ENCODE results near the gene ZNF644. TPM values are rescaled to one million over a fixed set of nuclear protein-coding genes. Genes with fewer than 3 reads are reported as not detected.

Gene ZNF644
- polyA plus RNA-seq, 3 donors = 6.4 to 21.9 (median 10.6) TPM

DNA sequence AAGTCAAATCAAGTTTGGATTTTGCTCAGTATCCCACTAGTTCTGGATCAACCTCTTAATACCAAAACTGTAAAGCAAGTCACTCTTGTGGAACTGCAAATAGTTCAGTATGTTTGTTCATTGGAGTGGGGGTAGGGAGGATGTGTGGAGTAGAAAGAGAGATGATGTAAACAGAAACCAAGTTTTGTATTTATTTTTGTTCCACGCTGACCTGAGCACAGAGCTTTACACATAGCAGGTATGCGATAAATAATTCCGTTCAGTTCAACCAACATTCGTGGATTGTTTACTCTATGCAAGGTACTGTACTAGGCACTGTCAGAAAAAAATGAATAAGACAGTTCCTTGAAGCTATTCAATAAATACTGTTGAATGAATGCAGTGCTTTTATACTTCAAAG lies 4.5 kb upstream of the ZNF644 start:
- H3K27ac ChIP-seq (ENCODE audit: low read depth, low read length) = no peak overlapping the region
- WGBS, 3 donors = 24 to 81% (median 77%) methylated on average over 4 of the region's 4 CpGs

GRCh38 chr1:91024481-91025119 lies 2.8 kb upstream of the ZNF644 start:
- H3K27ac ChIP-seq (ENCODE audit: low read depth, low read length) = no peak overlapping the region
- 73 to 80% (median 76%) methylated on average over 3 of the region's 3 CpGs for WGBS, 3 donors

- H3K27ac ChIP-seq (ENCODE audit: low read depth, low read length) = no peak overlapping the region
- 54 to 67% (median 58%) methylated on average over 6 of the region's 6 CpGs for WGBS, 3 donors
Observed at GRCh38 chr1:91022518-91022929, 689 bp upstream of the ZNF644 start.

GRCh38 chr1:91020967-91021685 lies 709 bp downstream of the ZNF644 start:
- H3K27ac ChIP-seq (ENCODE audit: low read depth, low read length) = peak overlapping the region; percentile 90
- WGBS, 3 donors = 1 to 2% (median 1%) methylated on average over 20 to 33 of the region's 33 CpGs

DNA sequence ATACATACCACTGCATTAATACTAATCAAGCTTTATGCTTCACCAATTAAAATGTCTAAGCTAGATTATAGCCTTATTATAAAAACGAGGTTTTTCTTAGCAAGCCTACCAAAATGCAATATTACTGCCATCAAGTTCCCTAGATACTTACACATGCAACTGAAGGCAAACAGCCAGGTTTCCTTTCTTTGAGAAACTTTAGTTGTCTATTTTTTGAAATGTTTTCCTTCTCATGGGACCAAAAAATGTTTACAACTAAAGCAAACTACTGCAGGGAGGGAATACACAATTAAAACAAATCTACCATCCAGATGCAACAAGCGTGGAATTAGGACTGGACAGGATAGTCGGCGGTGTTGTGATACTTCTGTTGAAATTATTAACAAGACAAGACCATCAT lies 1.3 kb downstream of the ZNF644 start:
- WGBS, 3 donors = 30 to 44% (median 41%) methylated on average over 4 of the region's 4 CpGs
- H3K27ac ChIP-seq (ENCODE audit: low read depth, low read length) = no peak overlapping the region

DNA sequence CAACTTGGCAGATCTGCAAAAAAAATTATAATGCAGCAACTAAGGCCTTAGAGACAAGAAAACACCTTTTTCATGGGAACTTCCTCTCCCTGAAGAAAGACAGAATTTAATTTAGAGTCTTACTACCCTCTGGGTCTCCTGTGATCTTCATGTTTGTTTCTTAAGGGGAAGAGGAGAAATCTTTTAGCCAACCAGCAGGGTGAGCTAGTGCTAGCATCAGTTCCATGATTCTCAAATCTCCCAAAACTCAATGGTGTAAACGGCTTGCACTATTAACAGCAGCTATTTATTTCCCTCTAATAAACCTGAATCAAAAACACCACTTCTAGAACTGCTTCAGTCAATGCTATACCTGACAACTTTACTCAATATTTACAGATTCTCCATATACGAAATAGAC lies 3.8 kb downstream of the ZNF644 start:
- no peak overlapping the region for H3K27ac ChIP-seq (ENCODE audit: low read depth, low read length)

DNA sequence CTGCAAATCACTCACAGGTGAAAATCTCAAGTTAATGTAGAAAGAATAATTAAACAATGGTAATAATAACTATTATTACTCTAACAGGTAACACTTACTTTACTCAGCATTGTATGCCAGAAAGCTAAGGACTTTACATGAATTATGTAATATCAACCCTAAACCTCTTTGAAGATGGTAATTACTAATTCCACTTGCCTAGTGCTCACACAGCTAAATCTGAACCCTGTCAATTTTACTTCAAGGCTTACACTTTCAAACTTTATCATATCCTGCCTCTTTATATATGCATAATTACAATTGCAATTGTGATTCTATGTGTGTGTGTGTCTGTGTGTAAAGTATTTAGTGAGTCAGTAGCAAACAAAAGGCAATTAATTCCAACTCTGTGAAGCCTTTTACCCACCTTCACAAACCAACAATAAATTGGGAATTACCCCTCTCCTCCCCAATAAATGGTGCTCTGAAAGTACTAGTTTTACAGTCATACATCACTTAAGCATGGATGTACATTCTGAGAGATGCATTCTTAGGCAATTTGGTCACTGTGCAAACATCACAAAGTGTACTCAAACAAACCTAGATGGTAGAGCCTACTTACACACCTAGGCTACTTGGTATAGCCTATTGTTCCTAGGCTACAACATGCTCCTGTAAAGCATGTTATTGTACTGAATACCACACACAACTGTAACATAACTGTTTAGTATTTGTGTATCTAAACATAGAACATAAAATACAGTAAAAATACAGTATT lies 5.9 kb downstream of the ZNF644 start:
- H3K27ac ChIP-seq (ENCODE audit: low read depth, low read length) = no peak overlapping the region

More for the DNA sequence above, 3.8 kb downstream of the ZNF644 start:
- WGBS, 3 donors = 61 to 66% (median 65%) methylated on average over 2 of the region's 2 CpGs

- 78 to 83% (median 83%) methylated on average over 4 of the region's 4 CpGs for WGBS, 3 donors
- no peak overlapping the region for H3K27ac ChIP-seq (ENCODE audit: low read depth, low read length)
Observed at GRCh38 chr1:91015358-91015780, 6.5 kb downstream of the ZNF644 start.

- 58 to 95% (median 94%) methylated on average over 1 of the region's 1 CpG for WGBS, 3 donors
- H3K27ac ChIP-seq (ENCODE audit: low read depth, low read length) = no peak overlapping the region
Observed at GRCh38 chr1:91014475-91014874, 7.4 kb downstream of the ZNF644 start.

DNA sequence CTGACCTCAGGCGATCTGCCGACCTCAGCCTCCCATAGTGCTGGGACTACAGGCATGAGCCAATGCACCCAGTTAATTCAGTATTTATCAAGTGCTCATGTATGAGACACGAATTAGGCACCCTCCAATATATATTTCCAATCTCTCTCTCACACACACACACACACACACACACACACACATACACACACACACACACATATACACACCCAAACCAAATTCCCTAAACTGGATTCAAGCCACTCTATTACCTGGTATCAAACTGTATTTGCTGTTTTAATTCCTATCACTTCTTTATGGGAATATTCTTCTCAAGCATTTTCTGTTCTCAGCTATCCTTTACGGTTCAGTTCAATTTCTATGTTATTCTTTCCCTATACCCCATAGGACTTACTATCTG lies 8.5 kb downstream of the ZNF644 start:
- no peak overlapping the region for H3K27ac ChIP-seq (ENCODE audit: low read depth, low read length)
- WGBS, 3 donors = 86 to 94% (median 93%) methylated on average over 4 of the region's 4 CpGs

DNA sequence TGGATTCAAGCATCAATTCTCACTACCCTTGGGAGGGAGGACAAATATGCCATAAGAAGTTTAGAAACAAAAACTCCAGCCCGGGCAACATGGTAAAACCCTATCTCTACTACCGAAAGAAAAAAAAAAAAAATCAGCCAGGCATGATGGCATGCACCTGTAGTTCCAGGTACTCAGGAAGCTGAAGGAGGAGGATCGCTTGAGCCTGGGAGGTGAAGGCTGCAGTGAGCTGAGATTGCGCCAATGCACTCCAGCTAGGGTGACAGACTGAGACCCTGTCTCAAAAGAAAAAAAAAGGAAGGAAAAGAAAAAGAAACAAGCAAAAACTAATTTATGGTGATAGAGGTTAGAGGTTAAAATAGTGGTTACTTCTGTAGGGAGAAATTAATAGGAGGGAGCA lies 9.6 kb downstream of the ZNF644 start:
- H3K27ac ChIP-seq (ENCODE audit: low read depth, low read length) = no peak overlapping the region
- WGBS, 3 donors = 78 to 91% (median 90%) methylated on average over 4 of the region's 4 CpGs

DNA sequence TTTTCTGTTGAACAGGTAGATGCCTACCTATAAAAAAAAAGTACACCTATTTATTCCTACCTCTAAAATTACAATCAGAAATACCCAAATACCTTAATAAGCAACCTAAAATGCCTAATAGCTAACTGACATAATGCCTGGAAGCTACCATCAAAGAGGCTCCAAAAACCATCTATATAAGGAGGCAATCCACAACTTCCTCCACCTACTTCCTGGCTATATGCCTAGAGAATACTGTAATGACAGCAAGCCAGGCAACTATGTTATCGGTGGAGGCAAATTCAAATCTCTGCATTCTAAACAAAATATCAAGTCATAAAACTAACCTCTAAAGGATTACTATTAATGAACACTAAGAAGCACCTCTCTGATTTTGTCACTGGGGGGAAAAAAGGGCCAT lies 10.1 kb downstream of the ZNF644 start:
- H3K27ac ChIP-seq (ENCODE audit: low read depth, low read length) = no peak overlapping the region
- 5 to 19% (median 7%) methylated on average over 1 of the region's 1 CpG for WGBS, 3 donors

DNA sequence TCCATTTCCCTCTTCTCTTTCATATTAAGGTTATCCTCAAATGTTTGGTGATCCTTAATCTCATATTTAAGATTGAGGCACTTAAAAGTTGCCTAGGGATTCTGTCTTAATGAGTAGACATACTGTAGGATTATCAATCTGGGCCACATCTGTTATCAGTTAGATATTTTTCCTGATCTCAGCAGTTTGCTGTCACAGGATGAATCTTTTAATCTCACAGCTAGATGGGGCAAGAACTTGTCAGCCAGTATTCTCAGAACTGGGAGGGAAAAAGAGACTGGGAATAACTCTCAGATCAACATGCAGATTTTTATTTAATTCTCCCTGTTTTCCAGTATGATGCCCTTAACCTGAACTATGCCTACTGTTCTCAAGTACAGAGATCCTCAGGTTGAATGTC lies 14.0 kb downstream of the ZNF644 start:
- H3K27ac ChIP-seq (ENCODE audit: low read depth, low read length) = no peak overlapping the region

DNA sequence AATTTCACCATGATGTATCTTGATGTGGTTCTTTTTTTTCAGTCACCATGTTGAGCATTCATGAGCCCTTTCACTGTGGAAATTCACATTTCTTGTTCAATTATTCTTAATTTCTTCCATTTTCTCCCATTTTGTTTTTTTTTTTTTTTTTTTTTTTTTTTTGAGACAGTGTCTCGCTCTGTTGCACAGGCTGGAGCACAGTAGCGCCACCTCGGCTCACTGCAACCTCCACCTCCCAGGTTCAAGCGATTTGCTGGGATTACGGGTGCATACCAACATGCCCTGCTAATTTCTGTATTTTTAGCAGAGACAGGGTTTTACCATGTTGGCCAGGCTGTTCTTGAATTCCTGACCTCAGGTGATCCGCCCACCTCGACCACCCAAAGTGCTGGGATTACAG lies 14.7 kb downstream of the ZNF644 start:
- H3K27ac ChIP-seq (ENCODE audit: low read depth, low read length) = no peak overlapping the region
- 94 to 96% (median 95%) methylated on average over 7 of the region's 7 CpGs for WGBS, 3 donors

DNA sequence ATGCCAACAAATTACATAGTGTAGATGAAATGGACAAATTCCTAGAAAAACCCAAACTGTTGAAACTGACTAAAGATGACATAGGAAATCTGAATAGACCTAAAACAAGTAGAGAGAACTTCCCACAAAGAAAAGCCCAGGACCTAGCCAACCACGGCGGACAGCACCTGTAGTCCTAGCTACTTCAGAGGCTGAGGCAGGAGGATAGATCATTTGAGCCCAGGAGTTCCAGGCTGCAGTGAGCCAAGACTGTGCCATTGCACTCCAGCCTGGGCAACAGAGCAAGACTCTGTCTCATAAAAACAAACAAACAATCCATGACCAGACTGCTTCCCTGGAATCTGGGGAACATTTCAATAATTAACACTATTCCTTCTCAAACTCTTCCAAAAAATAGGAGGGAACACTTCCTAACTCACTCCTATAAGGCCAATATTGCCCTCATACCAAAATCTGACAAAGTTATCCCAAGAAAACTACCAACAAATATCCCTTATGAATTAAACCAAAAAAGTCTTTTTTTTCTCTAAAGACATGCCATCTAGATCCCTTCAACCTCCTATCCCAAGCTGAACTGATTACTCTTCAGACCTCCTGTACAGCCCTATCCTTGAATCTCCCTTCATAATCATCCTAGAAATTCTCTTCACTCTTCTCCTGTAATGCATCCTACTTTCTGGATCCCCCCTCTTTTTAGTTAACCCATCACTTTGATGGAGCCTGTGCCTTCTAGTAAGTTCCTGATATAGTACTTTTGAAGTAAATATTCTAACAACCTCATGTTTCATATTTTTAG lies 15.5 kb downstream of the ZNF644 start:
- WGBS, 3 donors = 96 to 100% (median 97%) methylated on average over 2 of the region's 2 CpGs
- no peak overlapping the region for H3K27ac ChIP-seq (ENCODE audit: low read depth, low read length)

DNA sequence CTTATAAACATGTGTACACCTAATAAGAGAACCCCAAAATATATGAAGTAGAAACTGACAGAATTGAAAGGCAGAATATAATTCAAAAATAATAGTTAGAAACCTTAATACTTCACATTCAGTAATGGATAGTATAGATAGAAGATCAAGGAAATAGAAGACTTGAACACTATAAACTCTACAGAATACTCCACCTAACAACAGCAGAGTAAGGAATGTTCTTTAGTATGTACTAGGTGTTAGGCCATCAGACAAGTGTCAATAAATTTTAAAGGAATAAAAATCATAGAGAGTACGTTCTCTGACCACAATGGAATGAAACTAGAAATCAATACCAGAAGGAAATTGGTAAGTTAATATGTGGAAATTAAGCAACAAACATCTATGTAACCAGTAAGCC lies 16.6 kb downstream of the ZNF644 start:
- H3K27ac ChIP-seq (ENCODE audit: low read depth, low read length) = no peak overlapping the region
- WGBS, 3 donors = 70 to 85% (median 74%) methylated on average over 1 of the region's 1 CpG

DNA sequence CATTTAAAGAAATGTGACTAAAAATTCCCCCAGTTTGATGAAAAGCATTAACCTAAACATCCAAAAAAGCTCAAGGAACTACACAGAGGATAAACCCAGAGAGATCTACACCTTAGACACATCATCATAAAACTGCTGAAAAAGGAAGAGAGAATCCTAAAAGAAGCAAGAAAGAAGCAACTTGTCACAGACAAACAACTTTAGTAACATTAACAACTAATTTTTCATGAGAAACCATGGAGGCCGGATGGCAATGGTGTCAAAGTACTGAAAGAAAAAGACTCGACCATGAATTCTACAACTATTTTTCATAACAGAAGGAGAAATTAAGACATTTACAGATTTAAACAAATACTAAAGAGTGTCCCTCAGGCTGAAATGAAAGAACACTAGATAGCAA lies 17.7 kb downstream of the ZNF644 start:
- no peak overlapping the region for H3K27ac ChIP-seq (ENCODE audit: low read depth, low read length)
- WGBS, 3 donors = 89 to 99% (median 92%) methylated on average over 2 of the region's 2 CpGs

GRCh38 chr1:90996742-90997413 lies 25.0 kb downstream of the ZNF644 start:
- H3K27ac ChIP-seq (ENCODE audit: low read depth, low read length) = no peak overlapping the region
- 95 to 98% (median 98%) methylated on average over 2 of the region's 2 CpGs for WGBS, 3 donors
